SHP77 (cell line): Measurements from ENCODE around the gene TADA3.

ENCODE experiments used
- DNase-seq, 2 experiments: peaks; one replicate each; lab custom pipeline; 2025; lab: John Stamatoyannopoulos, UW

Gene TADA3

DNA sequence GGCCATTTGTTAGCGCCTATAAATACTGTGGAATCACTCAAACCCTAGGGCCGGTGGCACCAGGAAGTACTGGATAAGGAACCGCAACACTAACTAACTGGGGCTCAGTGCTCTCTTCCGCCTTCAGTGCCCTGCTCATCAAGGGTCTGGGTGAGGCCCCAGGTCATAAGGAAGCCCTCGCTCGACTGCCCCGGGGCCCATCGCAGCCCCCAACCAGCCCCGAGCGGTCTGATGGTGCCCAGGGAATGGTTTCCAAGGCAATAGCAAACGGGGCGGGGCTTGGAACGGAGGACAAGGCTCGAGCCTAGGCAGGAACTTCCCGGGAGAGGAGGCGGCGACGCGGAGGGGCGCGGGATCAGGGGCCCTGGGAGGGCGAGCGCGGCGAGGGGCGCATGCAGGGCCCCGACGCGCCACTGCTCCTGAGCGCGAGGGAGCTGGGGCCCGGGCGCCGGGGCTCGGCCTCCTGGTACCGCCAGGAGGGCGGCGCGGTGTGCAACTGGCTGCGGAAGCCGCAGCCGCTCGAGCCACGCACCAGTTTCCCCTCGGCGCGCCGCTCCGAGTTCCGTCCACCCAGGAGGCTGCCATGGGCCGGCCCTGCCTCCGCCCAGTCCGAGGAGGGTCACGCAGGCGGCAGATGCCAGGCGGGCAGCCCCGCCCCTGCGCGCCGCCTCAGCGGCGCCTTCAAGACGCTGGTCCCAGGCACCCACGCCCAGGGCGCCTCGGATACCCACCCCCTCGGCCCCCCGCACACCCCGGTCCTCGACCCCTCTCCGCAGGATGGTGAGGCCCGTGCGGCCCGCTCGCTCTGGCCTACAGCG lies 17.6 kb upstream of the TADA3 start, which contains the start of gene TTLL3:
Gene TTLL3, plus strand, starts transcription at position 648 of the 818 bp plus-strand sequence. CDS start 400 bp downstream, outside the sequence.
- peak; percentile 70 to 83 for DNase-seq

DNA sequence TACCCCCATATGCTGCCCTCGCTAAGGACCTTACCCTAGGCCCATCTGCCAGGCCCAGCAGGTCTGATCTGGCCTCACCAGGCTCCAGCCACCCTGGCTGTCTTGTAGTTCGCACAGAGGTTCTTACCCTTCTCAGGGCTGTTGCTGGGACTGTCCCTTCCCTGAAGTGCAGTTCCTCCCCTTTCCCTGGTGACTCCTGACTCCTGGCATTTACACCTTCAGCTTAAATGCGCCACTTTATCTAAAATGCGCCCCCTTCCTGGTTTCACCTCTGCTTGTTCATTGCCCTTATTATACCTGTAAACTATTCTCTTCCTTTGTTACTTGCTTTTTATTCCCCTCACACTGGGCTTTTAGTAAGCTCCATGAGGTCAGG lies 17.0 kb upstream of the TADA3 start:
- DNase-seq: no peak

DNA sequence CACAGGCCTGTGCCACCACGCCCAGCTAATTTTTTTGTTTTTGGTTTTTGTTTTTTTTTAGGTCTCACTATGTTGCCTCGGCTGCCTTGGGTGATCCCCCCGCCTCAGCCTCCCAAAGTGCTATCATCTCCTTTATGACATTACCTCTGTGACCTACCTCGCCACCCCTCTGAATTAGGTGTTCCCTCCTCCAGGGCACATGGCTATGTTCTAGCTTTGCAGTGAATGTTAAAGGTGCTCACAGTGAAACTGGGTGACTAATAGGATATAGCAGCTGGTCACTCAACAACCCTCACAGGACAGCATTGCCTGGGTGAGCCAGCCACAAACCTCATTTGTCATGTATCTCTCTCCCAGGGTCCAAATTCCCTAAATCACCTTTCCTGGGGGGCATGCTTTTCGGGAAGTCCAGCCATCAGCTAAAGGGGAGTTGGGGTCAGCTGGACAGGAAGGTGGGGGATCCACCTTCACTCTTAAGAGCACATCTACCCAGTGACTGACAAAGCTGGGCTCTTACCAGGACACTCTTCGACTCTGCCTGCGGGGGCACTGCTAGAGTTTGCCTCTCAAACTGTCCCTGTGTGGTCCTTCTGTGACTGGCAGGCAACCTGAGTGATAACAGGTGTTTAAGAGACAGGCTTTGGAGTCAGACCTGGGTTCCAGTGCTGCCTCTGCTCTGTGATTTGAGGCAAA lies 16.2 kb upstream of the TADA3 start:
- peak; percentile 31 to 58 for DNase-seq

DNA sequence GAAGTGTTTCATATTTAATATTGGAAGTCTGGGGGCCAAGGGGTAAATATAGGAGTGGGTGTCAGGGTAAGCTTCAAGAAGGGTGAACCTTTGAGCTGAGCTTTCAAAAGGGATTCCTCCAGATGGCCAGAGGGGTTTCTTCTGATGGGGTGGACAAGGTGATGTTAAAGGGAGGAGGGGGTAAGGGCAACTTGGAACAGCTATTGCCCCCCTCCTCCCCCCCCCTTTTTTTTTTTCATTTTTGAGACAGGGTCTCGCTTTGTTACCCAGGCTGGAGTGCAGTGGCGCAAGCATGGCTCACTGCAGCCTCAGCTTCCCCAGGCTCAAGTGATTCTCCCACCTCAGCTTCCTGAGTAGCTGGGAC lies 15.7 kb upstream of the TADA3 start:
- no peak for DNase-seq

DNA sequence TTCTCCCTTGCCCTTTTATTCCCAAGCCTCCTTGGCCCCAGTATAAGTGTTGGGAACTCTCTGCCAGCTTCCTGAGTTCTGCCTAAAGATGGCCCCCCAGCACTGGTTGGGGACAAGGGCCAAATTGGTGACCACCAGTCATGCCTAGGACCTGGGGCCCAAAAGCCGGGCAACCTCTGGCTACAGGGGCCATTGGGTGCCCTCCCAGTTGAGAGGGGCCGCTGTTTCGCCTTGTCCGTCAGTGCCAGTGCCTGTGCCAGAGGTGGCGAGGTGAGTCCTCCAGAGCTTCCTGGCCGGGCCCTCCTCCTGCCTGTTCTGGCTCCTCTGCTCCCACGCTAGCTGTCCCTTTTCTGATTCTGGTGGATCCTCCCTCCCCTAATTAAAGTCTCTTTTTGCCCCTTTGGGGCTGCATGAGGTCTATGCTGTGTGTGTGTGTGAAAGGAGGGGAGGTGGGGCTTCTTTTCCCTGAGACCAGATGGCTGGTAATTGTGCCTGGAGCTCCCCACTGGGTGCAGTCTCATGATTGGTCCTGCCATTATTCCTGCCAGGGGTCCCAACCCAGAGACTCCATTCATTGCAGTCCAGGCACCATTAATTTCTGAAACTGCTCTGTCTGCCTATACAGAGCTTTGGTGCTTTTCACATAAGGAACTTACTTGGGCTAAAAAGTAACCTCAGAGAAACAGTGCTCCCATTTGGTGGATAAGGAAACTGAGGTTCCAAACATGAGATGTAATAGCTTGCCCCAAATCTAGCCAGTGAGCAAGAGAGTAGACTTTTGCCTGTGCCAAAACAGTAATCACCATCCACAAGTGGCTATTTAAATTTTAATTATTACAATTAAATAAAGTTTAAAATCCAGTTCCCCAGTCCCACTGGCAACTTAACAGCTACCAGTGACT lies 14.7 kb upstream of the TADA3 start:
- DNase-seq: no peak

DNA sequence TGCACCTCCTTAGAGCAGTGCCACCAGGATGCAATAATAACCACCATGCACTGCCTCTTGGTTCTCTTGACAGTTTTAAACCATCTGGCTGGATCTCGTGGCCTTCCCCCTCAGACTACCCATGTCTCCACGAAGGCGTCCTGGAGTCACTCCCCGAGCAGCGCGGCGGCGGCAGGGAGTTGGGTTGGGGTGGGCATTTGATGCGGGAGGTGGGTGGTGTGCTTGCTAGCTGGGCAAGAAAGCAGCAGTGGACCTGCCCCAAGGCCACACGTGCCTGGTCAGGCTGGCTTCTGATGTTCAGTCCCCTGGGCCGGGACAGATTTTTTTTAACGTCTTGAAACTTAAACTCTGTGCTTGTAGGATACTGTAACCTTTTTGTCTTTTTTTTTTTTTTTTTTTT lies 13.9 kb upstream of the TADA3 start:
- no peak for DNase-seq

DNA sequence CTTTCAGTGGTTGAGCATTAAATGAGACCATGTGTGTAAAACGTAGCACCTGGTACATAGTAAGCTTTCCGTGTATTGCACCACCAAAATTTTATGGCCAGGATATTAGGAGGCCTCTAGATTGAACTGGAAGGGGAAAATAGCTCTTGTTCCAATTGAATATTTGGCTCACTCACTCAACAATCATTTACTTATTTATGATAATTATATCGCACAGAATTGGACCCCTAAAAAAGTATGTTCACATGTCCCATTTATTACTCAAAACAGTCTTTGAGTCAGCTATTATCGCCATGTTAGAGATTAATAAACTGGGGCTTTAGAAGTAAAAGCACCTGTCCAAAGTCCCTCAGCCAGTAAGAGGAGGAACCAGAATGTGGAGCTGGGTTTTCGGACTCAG lies 12.7 kb upstream of the TADA3 start:
- DNase-seq: no peak

DNA sequence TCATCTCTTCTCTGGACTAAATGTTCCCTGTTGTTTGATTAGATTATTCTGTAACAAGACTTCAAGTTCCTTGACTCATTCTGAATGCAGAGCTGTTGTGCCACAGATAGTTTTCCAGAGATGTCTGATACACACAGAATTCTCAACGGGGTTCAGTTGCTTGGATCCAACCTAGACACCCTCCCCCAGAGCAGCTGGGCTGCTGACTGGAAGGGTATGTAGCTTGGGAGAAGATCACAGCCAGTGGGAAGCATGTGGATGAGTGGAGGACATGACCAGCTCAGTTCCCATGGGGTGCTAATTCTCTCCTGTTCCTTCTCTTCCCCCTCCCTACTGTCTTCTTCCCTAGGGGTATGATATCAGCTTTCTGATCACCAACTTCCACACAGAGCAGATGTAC lies 11.2 kb upstream of the TADA3 start:
- DNase-seq: no peak

DNA sequence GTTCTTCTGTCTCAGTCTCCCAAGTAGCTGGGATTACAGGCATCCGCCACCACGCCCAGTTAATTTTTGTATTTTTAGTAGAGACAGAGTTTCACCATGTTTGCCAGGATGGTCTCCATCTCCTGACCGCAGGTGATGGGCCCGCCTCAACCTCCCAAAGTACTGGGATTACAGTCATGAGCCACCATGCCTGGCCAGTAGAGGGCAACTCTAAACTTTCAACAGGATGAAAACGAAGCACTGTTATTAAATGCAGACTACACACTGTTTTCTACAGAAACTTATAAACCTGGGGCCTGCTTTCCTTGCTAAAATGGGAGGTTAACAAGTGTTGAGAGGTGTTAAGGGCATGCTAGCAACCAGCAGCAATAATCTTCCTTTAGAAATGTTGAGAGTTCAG lies 8.3 kb upstream of the TADA3 start:
- DNase-seq: peak in 1 of 2 experiments; percentile 11

DNA sequence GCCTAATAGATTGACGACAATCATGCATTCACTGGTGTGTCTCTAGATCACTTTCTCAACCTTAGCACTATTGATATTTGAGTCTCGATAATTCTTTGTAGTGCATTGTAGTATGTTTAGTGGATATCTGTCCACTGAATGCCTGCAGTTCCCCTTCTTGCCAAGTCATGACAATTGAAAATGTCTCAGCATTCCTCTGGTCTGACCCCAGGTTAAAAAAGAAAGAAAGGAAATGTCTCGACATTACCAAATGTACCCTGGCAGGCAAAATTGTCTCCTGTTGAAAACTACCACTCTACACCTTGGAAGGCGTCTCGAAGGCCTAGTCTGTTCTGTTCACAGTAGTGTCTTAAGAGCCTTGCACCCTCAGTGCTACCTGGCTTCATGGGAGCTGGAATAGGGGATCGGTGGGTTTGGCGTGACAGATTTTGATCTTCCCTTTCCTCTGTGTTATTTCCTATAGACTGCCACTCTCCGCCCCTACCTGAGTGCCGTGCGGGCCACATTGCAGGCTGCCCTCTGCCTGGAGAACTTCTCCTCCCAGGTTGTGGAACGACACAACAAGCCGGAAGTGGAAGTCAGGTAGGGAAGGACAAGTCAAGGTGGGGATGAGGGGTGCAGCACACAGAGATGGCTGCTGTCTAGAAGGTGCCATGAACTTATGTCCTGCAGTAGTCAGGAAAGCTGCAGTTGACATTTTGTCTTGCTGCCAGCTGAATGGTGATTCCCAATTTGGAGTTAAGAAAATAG lies 5.1 kb upstream of the TADA3 start:
- no peak for DNase-seq

DNA sequence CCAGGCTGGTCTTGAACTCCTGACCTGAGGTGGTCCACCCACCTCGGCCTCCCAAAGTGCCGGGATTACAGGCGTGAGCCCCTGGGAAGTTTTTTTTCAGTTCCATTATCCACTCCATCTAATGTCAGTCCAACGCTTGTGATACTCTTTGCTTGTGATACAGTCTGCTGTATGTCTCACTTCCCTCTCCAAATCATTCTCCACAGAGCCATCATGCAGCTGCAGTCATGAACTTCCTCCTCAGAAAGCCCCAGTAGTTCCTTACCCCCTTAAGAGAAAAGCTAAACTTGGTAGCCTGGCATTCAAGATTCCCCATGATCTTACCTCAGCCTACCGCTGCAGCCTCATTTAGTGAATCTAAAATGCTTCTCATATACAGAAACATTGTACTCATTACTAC lies 2.9 kb upstream of the TADA3 start:
- DNase-seq: no peak

DNA sequence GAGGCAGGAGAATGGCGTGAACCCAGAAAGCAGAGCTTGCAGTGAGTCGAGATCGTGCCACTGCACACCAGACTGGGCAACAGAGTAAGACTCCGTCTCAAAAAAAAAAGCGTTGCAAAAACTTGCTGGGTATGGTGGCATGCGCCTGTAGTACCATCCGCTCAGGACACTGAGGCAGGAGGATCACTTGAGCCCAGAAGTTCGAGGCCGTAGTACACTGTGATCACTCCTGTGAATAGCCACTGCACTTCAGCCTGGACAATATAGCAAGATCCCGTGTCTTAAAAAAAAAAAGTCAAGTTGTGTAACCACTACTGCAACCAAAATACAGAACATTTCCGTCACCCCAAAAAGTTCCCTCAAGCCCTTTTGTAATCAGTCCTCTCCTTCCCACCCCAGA lies 2.1 kb upstream of the TADA3 start:
- no peak for DNase-seq

DNA sequence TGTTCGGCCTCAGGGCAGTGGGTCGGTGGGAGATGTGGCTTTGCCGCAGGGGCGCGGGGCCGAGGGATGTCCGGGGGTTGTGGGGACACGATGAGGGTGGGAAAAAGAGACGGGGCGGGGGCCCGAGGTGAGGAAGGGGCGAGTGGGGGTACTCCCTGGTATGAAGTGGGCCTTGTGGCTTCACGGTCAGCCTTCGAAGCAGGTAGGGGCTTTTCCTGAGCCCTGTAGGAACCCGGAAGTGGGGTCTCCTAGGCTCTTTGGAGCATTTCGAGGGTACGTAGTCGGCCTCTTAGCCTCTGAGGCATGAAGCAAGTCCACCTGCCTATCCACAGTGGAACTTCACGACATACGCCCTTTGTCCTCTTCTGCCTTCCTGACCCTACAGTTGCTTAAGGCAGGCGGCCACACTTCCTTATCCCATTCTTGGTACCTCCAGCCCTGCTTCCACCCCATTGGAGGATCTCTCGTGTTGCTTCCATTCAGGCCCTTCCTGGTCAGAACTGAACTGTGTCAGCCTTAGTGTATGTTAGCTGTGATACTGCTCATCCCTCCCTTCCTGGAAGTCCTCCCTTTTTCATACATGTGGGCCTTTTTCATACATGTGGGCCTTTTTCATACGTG lies 998 bp upstream of the TADA3 start:
- peak in 1 of 2 experiments; percentile 6 for DNase-seq

DNA sequence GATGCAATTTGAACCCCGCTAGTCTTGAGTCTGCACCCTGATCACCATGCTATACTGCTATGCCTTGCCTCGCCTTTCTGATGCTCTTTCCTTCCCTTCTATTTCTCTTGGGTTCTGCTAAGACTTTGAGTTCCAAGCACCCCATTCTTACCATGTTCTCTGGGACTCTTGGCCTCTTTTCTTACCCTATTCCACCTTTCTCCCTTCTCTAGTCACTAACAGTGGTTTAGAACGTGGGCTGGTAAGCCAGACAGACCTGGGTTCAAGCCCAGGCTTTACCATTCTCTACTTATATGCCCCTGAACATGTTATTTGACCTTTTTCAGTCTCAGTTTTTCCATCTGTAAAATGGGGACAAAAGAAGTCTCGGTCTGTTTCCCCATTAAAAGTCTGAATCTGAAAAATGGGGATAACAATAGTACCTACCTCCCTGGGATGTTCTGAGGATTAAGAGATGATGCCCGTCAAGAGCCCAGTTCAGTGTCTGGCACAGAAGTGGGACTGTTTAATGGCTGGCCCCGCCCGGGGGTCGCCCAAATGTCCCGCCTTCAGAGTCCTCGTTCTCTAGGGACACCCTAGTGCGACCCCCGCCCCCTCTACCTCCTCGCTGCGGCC lies 376 bp downstream of the TADA3 start:
- no peak for DNase-seq

DNA sequence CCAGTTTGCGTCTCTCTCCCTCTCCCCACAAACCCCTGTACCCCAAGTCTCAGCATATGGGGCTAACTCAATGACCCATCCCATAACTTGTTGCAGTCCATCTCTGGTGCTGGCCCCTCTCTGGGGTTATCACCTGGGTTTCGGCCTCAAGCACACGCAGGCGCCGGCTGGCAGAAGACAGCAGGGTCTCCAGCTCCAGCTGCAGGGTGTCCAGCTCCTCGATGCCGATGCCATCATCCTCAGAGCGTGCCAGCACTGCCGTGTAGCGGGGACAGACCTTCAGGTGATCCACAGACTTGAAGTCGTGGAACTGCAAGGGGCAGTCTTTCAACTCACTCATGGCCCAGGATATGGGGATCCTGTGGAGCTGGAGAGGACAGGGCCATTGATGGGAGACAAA lies 1.1 kb downstream of the TADA3 start:
- no peak for DNase-seq

DNA sequence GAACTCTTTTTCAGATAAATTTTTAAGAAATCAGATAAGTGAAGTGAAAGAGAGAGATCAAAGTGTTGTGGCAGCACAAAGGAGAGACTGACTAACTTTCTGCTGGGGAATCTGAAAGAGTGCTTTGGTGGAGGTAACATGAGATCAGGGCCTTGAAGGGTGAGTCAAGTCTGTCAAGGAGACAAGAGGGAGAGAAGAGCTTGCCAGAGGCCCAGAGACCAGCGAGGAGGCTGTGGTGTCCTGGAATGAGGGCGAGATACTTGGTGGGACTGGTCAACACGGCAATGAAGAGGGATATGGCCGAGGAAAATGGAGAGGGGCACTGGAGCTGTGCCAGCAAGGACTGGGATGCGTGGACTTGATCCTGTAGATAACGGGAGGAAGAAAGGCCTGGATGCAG lies 4.6 kb downstream of the TADA3 start:
- DNase-seq: no peak

DNA sequence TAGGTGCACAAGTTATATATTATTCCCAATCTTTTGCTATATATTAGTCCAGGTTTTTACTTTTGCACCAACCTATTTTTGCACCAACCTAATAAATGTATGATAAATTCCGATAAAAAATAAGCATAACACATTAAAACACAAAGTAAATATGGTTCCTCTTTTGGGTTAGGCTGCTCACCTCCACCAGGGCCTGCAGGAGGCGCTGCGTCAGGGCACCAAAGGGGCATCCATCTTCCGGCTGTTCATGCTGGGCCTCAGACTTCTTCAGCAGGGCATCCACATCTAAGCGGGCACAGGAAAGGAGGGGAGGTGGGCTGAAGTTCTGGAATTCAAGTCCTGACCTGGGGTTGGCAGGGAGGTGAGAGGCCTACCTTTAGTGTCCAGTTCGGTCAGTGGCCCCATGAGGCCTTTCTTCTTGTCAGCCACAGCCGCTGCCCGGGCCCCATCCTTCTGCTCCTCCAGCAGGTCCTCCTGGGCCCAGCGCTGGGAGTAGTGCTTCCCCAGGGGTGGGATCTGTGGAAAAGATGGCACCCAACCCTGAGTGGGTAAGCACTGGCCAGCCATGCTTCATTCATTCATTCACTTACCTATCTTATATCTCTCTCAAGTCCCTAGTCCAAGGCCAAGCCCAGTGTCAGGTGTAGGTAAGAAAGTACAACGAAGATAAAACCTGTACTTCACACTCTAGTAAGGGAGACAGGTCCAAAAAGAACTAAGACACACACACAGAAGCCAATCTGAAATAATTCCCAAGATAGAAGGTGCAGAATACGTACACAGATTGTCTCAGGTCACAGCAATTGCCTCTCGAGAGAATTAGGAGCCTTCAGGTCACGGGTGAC lies 5.2 kb downstream of the TADA3 start:
- DNase-seq: no peak

DNA sequence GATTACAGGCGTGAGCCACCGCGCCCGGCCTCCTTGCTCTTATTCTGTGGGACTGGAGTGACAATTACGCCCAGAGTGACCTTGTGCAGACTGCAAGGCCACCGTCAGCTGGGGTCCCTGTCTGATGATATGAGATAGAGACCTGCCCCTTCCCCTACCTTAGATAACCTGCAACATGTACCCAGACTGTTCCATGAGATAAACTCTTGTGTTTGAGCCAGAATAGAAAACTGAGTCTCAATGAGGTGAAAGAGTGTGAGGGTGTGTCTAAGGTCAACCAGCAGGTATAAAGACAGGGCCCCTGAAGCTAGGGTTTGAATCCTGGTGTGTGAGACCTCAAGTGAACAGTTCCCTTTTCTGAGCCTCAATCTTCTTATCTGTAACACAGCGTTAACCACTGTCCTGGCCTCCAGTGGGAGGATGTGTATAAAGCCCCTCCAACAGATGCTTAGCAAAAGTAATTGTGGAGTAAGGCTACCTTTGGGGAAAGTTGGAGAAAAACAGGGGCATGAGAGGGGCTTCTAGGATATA lies 6.0 kb downstream of the TADA3 start:
- no peak for DNase-seq

DNA sequence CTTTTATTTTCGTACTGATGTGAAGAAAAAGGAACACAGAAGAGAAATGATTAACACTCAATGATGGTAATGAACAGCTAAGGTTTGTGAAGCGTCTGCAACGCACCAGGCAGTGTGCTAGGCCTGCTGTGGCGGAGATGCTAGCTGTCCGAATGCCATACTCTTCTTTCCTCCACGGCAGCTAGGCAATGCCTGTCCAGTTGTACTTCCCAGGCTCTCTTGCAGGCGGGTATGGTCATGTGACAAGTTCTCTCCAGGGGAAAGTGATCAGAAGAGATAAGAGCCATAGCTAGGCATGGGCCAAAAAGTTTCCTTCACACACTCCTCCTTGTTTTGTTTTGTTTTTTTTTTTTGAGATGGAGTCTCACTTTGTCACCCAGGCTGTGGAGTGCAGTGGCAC lies 6.7 kb downstream of the TADA3 start:
- no peak for DNase-seq

DNA sequence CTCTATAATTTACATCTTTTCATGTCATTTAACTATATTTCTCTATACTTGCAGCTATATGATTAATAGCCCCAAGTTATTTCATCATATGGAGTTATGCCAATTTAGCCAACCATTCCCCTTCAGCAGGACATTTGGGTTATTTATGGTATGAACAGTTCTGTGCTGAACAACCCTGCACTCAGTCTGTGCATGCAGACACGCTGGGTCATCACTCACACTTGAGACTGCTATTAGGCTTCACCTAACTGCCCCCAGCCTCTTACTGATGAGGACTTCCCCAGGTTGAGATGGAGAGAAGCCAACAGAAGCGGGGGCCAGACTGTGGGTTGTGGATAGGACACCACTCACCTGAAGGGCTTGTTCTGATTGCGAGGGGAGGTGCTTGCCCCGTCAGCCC lies 7.3 kb downstream of the TADA3 start:
- no peak for DNase-seq
